Spleen (tissue), 7 donors: ENCODE measurements around the gene RAB3A.

Experiments used
- POLR2A ChIP-seq, 3 donors: fragments of 450-650 bp; IDR thresholded peaks; one replicate each; pipeline ENCODE4 v1.5.1; 2017; ENCODE audit warnings: antibody characterized with exemption in 3 of 3, mild to moderate bottlenecking in 1 of 3
- TF ChIP-seq, protein P1 (sequence below), 11 experiments: fragments of 200-600 bp in 7 of 11; fragments of 450-650 bp in 4 of 11; sonication (generic) in 4 of 11; IDR thresholded peaks in 8 of 11; conservative IDR thresholded peaks in 3 of 11; 1 replicate in 7 of 11; 2 replicates in 4 of 11; pipeline versions ENCODE4 v1.4.0 to v1.8.0; 2016 to 2021; ENCODE audit warnings: antibody characterized with exemption in 11 of 11, inconsistent platforms in 4 of 11, mild to moderate bottlenecking in 1 of 11
- donor health status: DM: no; HTN: no; CAD: no; lungs with moderate emphysema.
- donor health status: DM: no; HTN: no; CAD: no.
- donor health status: DM: no; HTN: no; CAD: no.

- TF ChIP-seq, protein P1, sequence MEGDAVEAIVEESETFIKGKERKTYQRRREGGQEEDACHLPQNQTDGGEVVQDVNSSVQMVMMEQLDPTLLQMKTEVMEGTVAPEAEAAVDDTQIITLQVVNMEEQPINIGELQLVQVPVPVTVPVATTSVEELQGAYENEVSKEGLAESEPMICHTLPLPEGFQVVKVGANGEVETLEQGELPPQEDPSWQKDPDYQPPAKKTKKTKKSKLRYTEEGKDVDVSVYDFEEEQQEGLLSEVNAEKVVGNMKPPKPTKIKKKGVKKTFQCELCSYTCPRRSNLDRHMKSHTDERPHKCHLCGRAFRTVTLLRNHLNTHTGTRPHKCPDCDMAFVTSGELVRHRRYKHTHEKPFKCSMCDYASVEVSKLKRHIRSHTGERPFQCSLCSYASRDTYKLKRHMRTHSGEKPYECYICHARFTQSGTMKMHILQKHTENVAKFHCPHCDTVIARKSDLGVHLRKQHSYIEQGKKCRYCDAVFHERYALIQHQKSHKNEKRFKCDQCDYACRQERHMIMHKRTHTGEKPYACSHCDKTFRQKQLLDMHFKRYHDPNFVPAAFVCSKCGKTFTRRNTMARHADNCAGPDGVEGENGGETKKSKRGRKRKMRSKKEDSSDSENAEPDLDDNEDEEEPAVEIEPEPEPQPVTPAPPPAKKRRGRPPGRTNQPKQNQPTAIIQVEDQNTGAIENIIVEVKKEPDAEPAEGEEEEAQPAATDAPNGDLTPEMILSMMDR (IDR thresholded peaks at IDR 0.05 in 8 of 11, conservative IDR thresholded peaks at IDR 0.05 in 3 of 11) = no peak
- no peak for TF ChIP-seq POLR2A (IDR thresholded peaks at IDR 0.05)
These were observed 48.5 kb upstream of the RAB3A start for GRCh38 chr19:18252370-18252717.
